H1 (cell line): ENCODE results near the gene ZSCAN16. TPM values are rescaled to one million over a fixed set of nuclear protein-coding genes. Genes with fewer than 3 reads are reported as not detected.
A peak's percentile ranks its signal among the peaks of the same experiment; 100 is the strongest.

ENCODE experiments used
- ATF2 ChIP-seq: IDR thresholded peaks from 2 replicates; pipeline ENCODE4 v1.6.1; 2012; ENCODE audit warnings: low read length, inconsistent platforms
- CBX5 ChIP-seq: fragments of 300-800, 300-1000 bp; sonication (generic); IDR thresholded peaks from 2 replicates; pipeline ENCODE4 v1.7.1; 2016; ENCODE audit warnings: antibody characterized with exemption, low read length, low read depth
- CTBP2 ChIP-seq: IDR thresholded peaks from 2 replicates; pipeline ENCODE4 v1.7.0; 2011; ENCODE audit warnings: borderline replicate concordance, mild to moderate bottlenecking, moderate library complexity, mixed read lengths, low read length; ENCODE audit not compliant: insufficient read depth, insufficient read length
- GABPA ChIP-seq: IDR thresholded peaks from 2 replicates; pipeline ENCODE4 v1.6.1; 2011; ENCODE audit warnings: mild to moderate bottlenecking, low read length, moderate library complexity, borderline replicate concordance; ENCODE audit not compliant: insufficient read depth
- GTF2F1 ChIP-seq: IDR thresholded peaks from 2 replicates; pipeline ENCODE4 v1.6.1; 2012; ENCODE audit warnings: low read depth, low read length, improper control_type of control experiment, borderline replicate concordance
- KDM4A ChIP-seq: IDR thresholded peaks from one replicate; pipeline ENCODE4 v1.7.1; 2012; ENCODE audit warnings: low read depth, mild to moderate bottlenecking, moderate library complexity, low read length, inconsistent platforms; ENCODE audit not compliant: severe bottlenecking
- NRF1 ChIP-seq: IDR thresholded peaks from 2 replicates; pipeline ENCODE4 v1.6.1; 2011; ENCODE audit warnings: mild to moderate bottlenecking, low read depth, low read length, improper control_type of control experiment
- PHF8 ChIP-seq: fragments of 200-600 bp; sonication (generic); conservative IDR thresholded peaks from 2 replicates; pipeline ENCODE4 v1.7.1; 2012; ENCODE audit warnings: low read depth, mild to moderate bottlenecking, inconsistent platforms, low read length, moderate library complexity
- POLR2AphosphoS5 ChIP-seq: IDR thresholded peaks from 2 replicates; pipeline ENCODE4 v1.6.1; 2011; ENCODE audit warnings: low read depth, low read length
- RAD21 ChIP-seq, 2 experiments: IDR thresholded peaks in 1 of 2; conservative IDR thresholded peaks in 1 of 2; 2 replicates each; pipeline ENCODE4 v1.6.1; 2011; ENCODE audit warnings: low read depth in 2 of 2, low read length in 2 of 2, improper control_type of control experiment in 1 of 2, inconsistent platforms in 1 of 2, mild to moderate bottlenecking in 1 of 2, moderate library complexity in 1 of 2
- SIRT6 ChIP-seq: IDR thresholded peaks from one replicate; pipeline ENCODE4 v1.7.1; 2012; ENCODE audit warnings: low read length, inconsistent platforms
- SIX5 ChIP-seq: IDR thresholded peaks from 2 replicates; pipeline ENCODE4 v1.6.1; 2011; ENCODE audit warnings: mild to moderate bottlenecking, low read depth, low read length
- SP1 ChIP-seq: IDR thresholded peaks from 2 replicates; pipeline ENCODE4 v1.6.1; 2011; ENCODE audit warnings: low read depth, low read length
- SP4 ChIP-seq: IDR thresholded peaks from 2 replicates; pipeline ENCODE4 v1.6.1; 2012; ENCODE audit warnings: low read length, inconsistent platforms
- polyA plus RNA-seq, 7 experiments: library from polyadenylated mRNA; depleted of rRNA in 3 of 7; stranded (reverse) in 5 of 7; unstranded in 2 of 7; fragments of >200 nt in 5 of 7; fragments of 200-250 nt in 2 of 7; gene quantifications; 1 replicate in 5 of 7; 2 replicates in 1 of 7; 4 replicates in 1 of 7; pipeline versions ENCODE4 v1.2.1 to v1.2.3, GENCODE V29; 2011 to 2013; ENCODE audit warnings: missing spikeins in 2 of 7, mixed read lengths in 2 of 7
- total RNA-seq: library from RNA; stranded (reverse); fragmentation: NEBNext Ultra II Directional; extraction: Animal tissue kit (Norgen Biotek cat#: 25700); gene quantifications from 2 replicates; pipeline ENCODE4 v1.2.1, GENCODE V29; 2021
- TF ChIP-seq, protein P1 (sequence below), 3 experiments: IDR thresholded peaks; 1 replicate in 2 of 3; 2 replicates in 1 of 3; pipeline versions ENCODE4 v1.5.1 to v1.6.1; 2011; ENCODE audit warnings: low read length in 3 of 3, mild to moderate bottlenecking in 3 of 3, inconsistent platforms in 2 of 3, low read depth in 1 of 3, moderate library complexity in 1 of 3; ENCODE audit not compliant: insufficient read depth in 1 of 3; ENCODE audit errors: control extremely low read depth in 1 of 3
- TF ChIP-seq, protein P2 (sequence below): IDR thresholded peaks from 2 replicates; pipeline ENCODE4 v1.6.1; 2012; ENCODE audit warnings: inconsistent platforms
- TF ChIP-seq, protein P3 (sequence below): IDR thresholded peaks from 2 replicates; pipeline ENCODE4 v1.6.1; 2011; ENCODE audit warnings: low read depth, mild to moderate bottlenecking, low read length; ENCODE audit not compliant: insufficient read depth

Gene ZSCAN16
- total and polyA plus RNA-seq, 2 of the 8 experiments (the other 6 are each of a cell fraction or from before 2014, with no cell fraction given): 3.6 to 9.4 TPM

GRCh38 chr6:28136585-28137504, 12.4 kb downstream of the ZSCAN16 start (continued):
- no peak for TF ChIP-seq SIX5
- peak; percentile 49; the same call in 1 of the 2 replicates for TF ChIP-seq SP1
- TF ChIP-seq KDM4A: peak; percentile 92
- no peak for TF ChIP-seq SIRT6
- peak; percentile 54; the same call in 1 of the 2 replicates for TF ChIP-seq GTF2F1
- TF ChIP-seq NRF1: no peak
- no peak for TF ChIP-seq SP4
- TF ChIP-seq CBX5: no peak
- TF ChIP-seq, protein P1, sequence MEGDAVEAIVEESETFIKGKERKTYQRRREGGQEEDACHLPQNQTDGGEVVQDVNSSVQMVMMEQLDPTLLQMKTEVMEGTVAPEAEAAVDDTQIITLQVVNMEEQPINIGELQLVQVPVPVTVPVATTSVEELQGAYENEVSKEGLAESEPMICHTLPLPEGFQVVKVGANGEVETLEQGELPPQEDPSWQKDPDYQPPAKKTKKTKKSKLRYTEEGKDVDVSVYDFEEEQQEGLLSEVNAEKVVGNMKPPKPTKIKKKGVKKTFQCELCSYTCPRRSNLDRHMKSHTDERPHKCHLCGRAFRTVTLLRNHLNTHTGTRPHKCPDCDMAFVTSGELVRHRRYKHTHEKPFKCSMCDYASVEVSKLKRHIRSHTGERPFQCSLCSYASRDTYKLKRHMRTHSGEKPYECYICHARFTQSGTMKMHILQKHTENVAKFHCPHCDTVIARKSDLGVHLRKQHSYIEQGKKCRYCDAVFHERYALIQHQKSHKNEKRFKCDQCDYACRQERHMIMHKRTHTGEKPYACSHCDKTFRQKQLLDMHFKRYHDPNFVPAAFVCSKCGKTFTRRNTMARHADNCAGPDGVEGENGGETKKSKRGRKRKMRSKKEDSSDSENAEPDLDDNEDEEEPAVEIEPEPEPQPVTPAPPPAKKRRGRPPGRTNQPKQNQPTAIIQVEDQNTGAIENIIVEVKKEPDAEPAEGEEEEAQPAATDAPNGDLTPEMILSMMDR (IDR thresholded peaks at IDR 0.05; ENCODE audit: control extremely low read depth in 1 of 3, insufficient read depth in 1 of 3, low read depth in 1 of 3, low read length in 3 of 3): no peak
- TF ChIP-seq, protein P2, sequence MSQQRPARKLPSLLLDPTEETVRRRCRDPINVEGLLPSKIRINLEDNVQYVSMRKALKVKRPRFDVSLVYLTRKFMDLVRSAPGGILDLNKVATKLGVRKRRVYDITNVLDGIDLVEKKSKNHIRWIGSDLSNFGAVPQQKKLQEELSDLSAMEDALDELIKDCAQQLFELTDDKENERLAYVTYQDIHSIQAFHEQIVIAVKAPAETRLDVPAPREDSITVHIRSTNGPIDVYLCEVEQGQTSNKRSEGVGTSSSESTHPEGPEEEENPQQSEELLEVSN: peak; percentile 25; the same call in 1 of the 2 replicates
- TF ChIP-seq CTBP2: peak; percentile 45
- peak; percentile 22 to 23; a peak in 2 of 4 replicates for TF ChIP-seq RAD21 (IDR thresholded peaks at IDR 0.05 in 1 of 2, conservative IDR thresholded peaks at IDR 0.05 in 1 of 2; ENCODE audit: low read depth in 2 of 2, low read length in 2 of 2)
- peak; percentile 63 for TF ChIP-seq PHF8
- peak; percentile 75; the same call in 1 of the 2 replicates for TF ChIP-seq ATF2
- peak; percentile 98 for TF ChIP-seq GABPA
- TF ChIP-seq, protein P3, sequence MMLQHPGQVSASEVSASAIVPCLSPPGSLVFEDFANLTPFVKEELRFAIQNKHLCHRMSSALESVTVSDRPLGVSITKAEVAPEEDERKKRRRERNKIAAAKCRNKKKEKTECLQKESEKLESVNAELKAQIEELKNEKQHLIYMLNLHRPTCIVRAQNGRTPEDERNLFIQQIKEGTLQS: no peak
- TF ChIP-seq POLR2AphosphoS5: peak; percentile 29
